Measurements from ENCODE around the gene CTCF.

DNA sequence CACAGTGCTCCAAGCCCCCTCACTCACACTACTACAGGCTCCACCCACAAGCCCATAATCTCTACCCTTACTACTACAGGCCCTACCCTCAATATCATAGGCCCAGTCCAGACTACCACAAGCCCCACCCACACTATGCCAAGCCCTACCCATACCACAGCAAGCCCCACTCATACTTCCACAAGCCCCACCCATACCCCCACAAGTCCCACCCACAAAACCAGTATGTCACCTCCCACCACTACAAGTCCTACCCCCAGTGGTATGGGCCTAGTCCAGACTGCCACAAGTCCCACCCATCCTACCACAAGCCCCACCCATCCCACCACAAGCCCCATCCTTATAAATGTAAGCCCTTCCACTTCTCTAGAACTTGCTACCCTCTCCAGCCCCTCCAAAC lies 19.9 kb upstream of the CTCF start:
- TF ChIP-seq, protein P1, sequence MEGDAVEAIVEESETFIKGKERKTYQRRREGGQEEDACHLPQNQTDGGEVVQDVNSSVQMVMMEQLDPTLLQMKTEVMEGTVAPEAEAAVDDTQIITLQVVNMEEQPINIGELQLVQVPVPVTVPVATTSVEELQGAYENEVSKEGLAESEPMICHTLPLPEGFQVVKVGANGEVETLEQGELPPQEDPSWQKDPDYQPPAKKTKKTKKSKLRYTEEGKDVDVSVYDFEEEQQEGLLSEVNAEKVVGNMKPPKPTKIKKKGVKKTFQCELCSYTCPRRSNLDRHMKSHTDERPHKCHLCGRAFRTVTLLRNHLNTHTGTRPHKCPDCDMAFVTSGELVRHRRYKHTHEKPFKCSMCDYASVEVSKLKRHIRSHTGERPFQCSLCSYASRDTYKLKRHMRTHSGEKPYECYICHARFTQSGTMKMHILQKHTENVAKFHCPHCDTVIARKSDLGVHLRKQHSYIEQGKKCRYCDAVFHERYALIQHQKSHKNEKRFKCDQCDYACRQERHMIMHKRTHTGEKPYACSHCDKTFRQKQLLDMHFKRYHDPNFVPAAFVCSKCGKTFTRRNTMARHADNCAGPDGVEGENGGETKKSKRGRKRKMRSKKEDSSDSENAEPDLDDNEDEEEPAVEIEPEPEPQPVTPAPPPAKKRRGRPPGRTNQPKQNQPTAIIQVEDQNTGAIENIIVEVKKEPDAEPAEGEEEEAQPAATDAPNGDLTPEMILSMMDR (IDR thresholded peaks at IDR 0.05): no peak
- TF ChIP-seq POLR2A (IDR thresholded peaks at IDR 0.05): no peak

Measured in lower leg skin (tissue), 3 donors.